Sigmoid colon (tissue), 4 donors: ENCODE data around the gene CPLX1.

Experiments used
- CTCF ChIP-seq, 4 experiments: fragments of 450-650 bp in 3 of 4; fragments of 200-600 bp in 1 of 4; IDR thresholded peaks; one replicate each; pipeline ENCODE4 v1.5.1; 2016 to 2019; ENCODE audit warnings: antibody characterized with exemption in 4 of 4, mild to moderate bottlenecking in 3 of 4, moderate library complexity in 2 of 4
- EP300 ChIP-seq, 4 donors: sonication (generic); formaldehyde crosslinking; IDR thresholded peaks; one replicate each; pipeline ENCODE4 v1.6.1; 2017; ENCODE audit warnings: antibody characterized with exemption in 4 of 4

DNA sequence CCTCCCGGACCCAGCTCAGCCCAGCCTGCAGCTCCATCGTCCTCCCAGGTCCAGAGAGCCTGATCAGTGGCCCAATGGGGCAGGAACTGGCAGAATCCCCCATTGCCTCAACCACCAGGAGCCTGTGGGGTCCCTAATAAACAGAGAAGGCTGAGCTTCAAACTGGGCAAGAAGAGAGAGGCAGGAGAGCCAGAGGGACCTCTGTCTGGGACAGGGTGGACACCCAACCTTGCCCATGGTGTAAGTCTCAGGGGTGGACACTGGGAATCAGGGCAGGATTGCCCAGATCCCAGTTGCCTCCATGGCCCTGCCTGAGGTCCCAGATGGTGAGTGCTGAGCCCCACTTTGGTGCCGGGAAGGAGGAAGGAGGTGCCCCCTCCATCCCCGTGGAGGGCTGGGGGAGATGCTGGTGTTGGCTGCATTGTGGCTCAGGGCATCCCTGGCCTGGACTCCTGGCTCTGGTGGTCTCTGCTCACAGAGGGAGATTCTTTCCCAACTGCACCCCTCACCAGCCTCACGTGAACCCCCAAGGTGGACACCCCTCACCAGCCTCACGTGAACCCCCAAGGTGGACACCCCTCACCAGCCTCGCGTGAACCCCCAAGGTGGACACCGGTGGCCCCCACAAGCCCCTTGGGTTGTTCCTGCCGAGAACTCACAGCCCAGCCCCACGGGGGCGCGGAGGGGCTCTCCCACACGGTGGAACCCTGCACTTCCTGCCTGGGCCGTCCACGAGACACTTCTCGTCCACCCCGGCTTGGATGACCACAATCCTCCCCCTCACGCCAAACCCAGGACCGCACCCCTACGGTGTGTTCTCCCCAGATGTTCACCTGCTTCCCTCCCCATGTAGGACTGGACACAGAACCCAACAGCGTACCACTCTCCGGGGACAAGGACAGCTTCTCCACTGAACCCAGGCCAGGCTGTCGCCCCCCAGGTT lies 5.4 kb downstream of the CPLX1 start:
- no peak for TF ChIP-seq CTCF (IDR thresholded peaks at IDR 0.05)
- TF ChIP-seq EP300 (IDR thresholded peaks at IDR 0.05), result no peak
